HEK293 (cell line): ENCODE data around the gene CDCA8.

Source experiments
- CTCF ChIA-PET: fragments of 350-600 bp; formaldehyde crosslinking; extraction: SDS; loops from one replicate; lab custom pipeline; 2021; ENCODE audit warnings: antibody characterized with exemption; lab: Yijun Ruan, JAX
- POLR2A ChIA-PET: fragments of 300-600 bp; formaldehyde crosslinking; extraction: SDS; loops from one replicate; lab custom pipeline; 2020; ENCODE audit warnings: antibody characterized with exemption, inconsistent platforms; lab: Yijun Ruan, JAX
- H3K27ac ChIP-seq: fragments of 200-500 bp; sonication (Bioruptor generic); 2 replicates; pipeline ENCODE4 v1.5.1; 2014; ENCODE audit warnings: low read depth, low read length, control low read depth, inconsistent platforms; ENCODE audit errors: extremely low read depth
- H3K36me3 ChIP-seq, 2 experiments: fragments of 200-500 bp in 1 of 2; sonication (Bioruptor generic) in 1 of 2; 1 replicate in 1 of 2; 2 replicates in 1 of 2; pipeline ENCODE4 v1.5.1; 2014 to 2017; ENCODE audit warnings: inconsistent platforms in 2 of 2, low read length in 2 of 2; ENCODE audit not compliant: control insufficient read depth in 2 of 2, insufficient read depth in 1 of 2
- H3K4me1 ChIP-seq: fragments of 200-500 bp; sonication (Bioruptor generic); 2 replicates; pipeline ENCODE4 v1.5.1; 2014; ENCODE audit warnings: mild to moderate bottlenecking, low read length, inconsistent platforms; ENCODE audit not compliant: control insufficient read depth, insufficient read depth
- H3K4me3 ChIP-seq: 2 replicates; pipeline ENCODE4 v1.5.1; 2011; ENCODE audit warnings: low read depth, mild to moderate bottlenecking, control low read depth, low read length, moderate library complexity
- H3K9me3 ChIP-seq: fragments of 200-500 bp; sonication (Bioruptor generic); 2 replicates; pipeline ENCODE4 v1.5.1; 2014; ENCODE audit warnings: low read depth, low read length, inconsistent platforms; ENCODE audit not compliant: control insufficient read depth, insufficient read depth
- GLIS1 ChIP-seq: fragments of 450-650 bp; formaldehyde crosslinking; IDR thresholded peaks from 2 replicates; pipeline ENCODE4 v1.5.1; 2016; ENCODE audit warnings: missing biosample characterization, missing genetic modification characterization
- ZBTB17 ChIP-seq: fragments of 450-650 bp; formaldehyde crosslinking; IDR thresholded peaks from 2 replicates; pipeline ENCODE4 v1.5.1; 2016; ENCODE audit warnings: missing biosample characterization, missing genetic modification characterization
- ZFP69B ChIP-seq: fragments of 450-650 bp; formaldehyde crosslinking; IDR thresholded peaks from 2 replicates; pipeline ENCODE4 v1.5.1; 2016; ENCODE audit warnings: missing biosample characterization, missing genetic modification characterization
- ZIC2 ChIP-seq: fragments of 450-650 bp; formaldehyde crosslinking; IDR thresholded peaks from 2 replicates; pipeline ENCODE4 v1.5.1; 2016; ENCODE audit warnings: missing biosample characterization, missing genetic modification characterization
- ZNF133 ChIP-seq: fragments of 450-650 bp; formaldehyde crosslinking; IDR thresholded peaks from 2 replicates; pipeline ENCODE4 v1.5.1; 2016; ENCODE audit warnings: missing biosample characterization, missing genetic modification characterization
- ZNF19 ChIP-seq: fragments of 450-650 bp; formaldehyde crosslinking; IDR thresholded peaks from 2 replicates; pipeline ENCODE4; 2016; ENCODE audit warnings: missing biosample characterization, missing genetic modification characterization, low read depth
- ZNF24 ChIP-seq: fragments of 450-650 bp; formaldehyde crosslinking; IDR thresholded peaks from 2 replicates; pipeline ENCODE4 v1.5.1; 2016; ENCODE audit warnings: missing biosample characterization, missing genetic modification characterization
- ZNF274 ChIP-seq, 2 experiments: fragments of 200-500 bp in 1 of 2; fragments of 450-650 bp in 1 of 2; sonication (Bioruptor generic) in 1 of 2; formaldehyde crosslinking in 1 of 2; IDR thresholded peaks; 2 replicates each; pipeline versions ENCODE4 v1.5.1 to v1.6.1; 2014 to 2016; ENCODE audit warnings: borderline replicate concordance in 1 of 2, inconsistent platforms in 1 of 2, low read length in 1 of 2, missing biosample characterization in 1 of 2, missing genetic modification characterization in 1 of 2
- ZNF416 ChIP-seq: fragments of 450-650 bp; formaldehyde crosslinking; IDR thresholded peaks from 2 replicates; pipeline ENCODE4 v1.5.1; 2016; ENCODE audit warnings: missing biosample characterization, missing genetic modification characterization
- ZNF433 ChIP-seq: fragments of 450-650 bp; formaldehyde crosslinking; IDR thresholded peaks from 2 replicates; pipeline ENCODE4 v1.5.1; 2016; ENCODE audit warnings: missing biosample characterization, missing genetic modification characterization, low read depth
- ZNF561 ChIP-seq: fragments of 450-650 bp; IDR thresholded peaks from 2 replicates; pipeline ENCODE4 v1.5.1; 2018; ENCODE audit warnings: missing biosample characterization, missing genetic modification characterization, borderline replicate concordance
- ZNF585B ChIP-seq: fragments of 450-650 bp; formaldehyde crosslinking; IDR thresholded peaks from 2 replicates; pipeline ENCODE4 v1.5.1; 2016; ENCODE audit warnings: missing biosample characterization, missing genetic modification characterization
- ZNF707 ChIP-seq: fragments of 450-650 bp; formaldehyde crosslinking; IDR thresholded peaks from 2 replicates; pipeline ENCODE4 v1.5.1; 2016; ENCODE audit warnings: missing biosample characterization, missing genetic modification characterization
- ZNF768 ChIP-seq: fragments of 450-650 bp; formaldehyde crosslinking; IDR thresholded peaks from 2 replicates; pipeline ENCODE4 v1.5.1; 2018; ENCODE audit warnings: missing biosample characterization, mild to moderate bottlenecking, missing genetic modification characterization
- TF ChIP-seq, protein P1 (sequence below): fragments of 450-650 bp; formaldehyde crosslinking; IDR thresholded peaks from 2 replicates; pipeline ENCODE4 v1.5.1; 2017; ENCODE audit warnings: missing biosample characterization, missing genetic modification characterization

Gene CDCA8

DNA sequence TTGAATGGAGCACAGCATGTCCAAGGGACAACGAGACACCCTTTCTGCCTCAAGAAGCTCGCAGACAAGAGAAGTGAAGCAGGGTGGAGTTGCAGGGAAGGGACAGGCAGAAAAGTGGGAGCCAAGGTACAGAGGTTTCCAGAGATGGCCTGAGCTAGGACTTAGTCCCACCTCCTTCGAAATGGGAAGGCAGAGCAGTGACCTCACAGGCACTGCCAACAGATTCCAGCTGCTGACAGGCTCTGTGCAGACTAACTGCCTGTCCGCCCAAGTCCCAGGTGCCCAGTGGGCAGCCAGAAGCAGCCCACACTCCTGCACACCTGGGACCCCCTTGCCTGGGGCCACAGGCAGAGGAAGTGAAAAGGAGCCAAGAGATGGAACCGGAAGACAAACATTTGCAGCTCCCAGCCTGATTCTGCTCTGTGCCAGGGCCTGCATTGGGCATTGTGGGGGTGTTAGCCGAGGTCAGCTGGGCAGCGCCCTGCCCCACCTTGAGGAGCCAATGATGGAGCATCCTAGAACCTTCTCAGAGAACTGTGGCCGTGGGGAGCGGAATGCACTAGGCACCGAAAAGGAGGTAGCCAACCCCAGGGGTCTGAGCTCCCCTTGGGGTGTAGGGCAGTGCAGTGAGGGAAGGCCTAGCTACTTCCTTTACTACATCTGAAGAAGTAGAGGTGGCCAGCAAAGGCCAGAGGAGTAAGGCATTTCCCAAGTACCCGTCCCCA, 30.1 kb upstream of the CDCA8 start:
- Histone ChIP-seq H3K27ac (no peak overlapping the region), H3K36me3 (no peaks in the 10 kb centered on the region), H3K9me3 (no peaks in the 10 kb centered on the region), H3K4me3 (no peak overlapping the region), H3K4me1 (no peaks in the 10 kb centered on the region)
- POLR2A ChIA-PET: interaction anchor here (0.8 kb wide), 1 partner anchor 30 kb away, joined by 3 read pairs; the partner anchor contains the start of gene CDCA8
- CTCF ChIA-PET: interaction anchor here (0.5 to 1.5 kb wide), 5 partner anchors 8 to 1947 kb away, joined by 3 to 7 read pairs (median 4); no protein-coding TSS in a partner anchor
- TF ChIP-seq ZNF24 (tag by site-specific recombination) (no peak), ZNF274 (IDR thresholded peaks at IDR 0.05; ENCODE audit: low read length) (no peak), ZNF274 (tag by site-specific recombination; IDR thresholded peaks at IDR 0.05; ENCODE audit: borderline replicate concordance) (no peak)

DNA sequence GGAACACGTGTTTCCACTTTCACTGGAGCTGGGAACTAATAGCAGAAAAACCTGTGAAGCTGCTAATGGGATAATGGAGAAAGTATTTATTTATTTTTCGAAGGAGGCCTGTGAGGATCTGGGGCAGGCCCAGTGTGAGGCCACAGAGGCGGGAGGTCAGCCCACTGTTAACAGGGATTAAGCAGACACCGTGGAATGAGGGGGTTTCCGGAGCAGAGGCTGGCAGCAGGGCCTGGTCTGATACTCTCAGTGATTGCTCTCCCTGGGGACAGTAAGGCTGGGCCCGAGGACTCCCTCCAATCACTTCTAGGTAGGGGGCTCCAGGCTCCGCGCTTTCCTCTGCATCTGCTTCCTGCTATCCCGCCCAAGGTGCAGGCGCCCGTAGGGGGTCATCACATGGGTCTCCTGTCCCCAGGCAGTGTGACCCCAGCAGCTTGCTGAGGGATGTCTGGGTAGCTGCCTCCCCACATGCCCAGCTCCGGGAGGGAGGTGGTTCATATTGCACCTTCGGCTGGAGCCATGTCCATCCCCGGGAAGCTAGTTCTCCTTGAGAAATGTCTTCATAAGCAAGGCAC, 28.8 kb upstream of the CDCA8 start:
- Histone ChIP-seq H3K4me1 (no peaks in the 10 kb centered on the region), H3K4me3 (no peak overlapping the region), H3K9me3 (no peaks in the 10 kb centered on the region), H3K27ac (no peak overlapping the region), H3K36me3 (no peaks in the 10 kb centered on the region)
- peak; percentile 75 for TF ChIP-seq GLIS1 (tag by site-specific recombination)
- peak; percentile 97 for TF ChIP-seq ZIC2 (tag by site-specific recombination)
- TF ChIP-seq ZNF433 (tag by site-specific recombination): no peak
- POLR2A ChIA-PET: no interaction called here
- CTCF ChIA-PET: interaction anchor here (1.1 to 1.5 kb wide), 2 partner anchors 19 to 60 kb away, joined by 4 read pairs; no protein-coding TSS in a partner anchor

GRCh38 chr1:37666241-37666867, 26.0 kb upstream of the CDCA8 start:
- no peaks in the 10 kb centered on the region for H3K36me3 ChIP-seq
- H3K27ac ChIP-seq: no peak overlapping the region
- ChIA-PET CTCF (interaction anchor here (0.5 to 1.6 kb wide), 4 partner anchors 12 to 255 kb away, joined by 3 to 5 read pairs (median 3); no protein-coding TSS in a partner anchor), POLR2A (no interaction called here)
- no peaks in the 10 kb centered on the region for H3K4me1 ChIP-seq
- TF ChIP-seq ZNF561 (tag by site-specific recombination): no peak
- TF ChIP-seq ZNF768 (tag by site-specific recombination): 0 out of 2 replicates have a peak, but pooled peaks have one; percentile 50
- no peaks in the 10 kb centered on the region for H3K9me3 ChIP-seq
- no peak overlapping the region for H3K4me3 ChIP-seq

DNA sequence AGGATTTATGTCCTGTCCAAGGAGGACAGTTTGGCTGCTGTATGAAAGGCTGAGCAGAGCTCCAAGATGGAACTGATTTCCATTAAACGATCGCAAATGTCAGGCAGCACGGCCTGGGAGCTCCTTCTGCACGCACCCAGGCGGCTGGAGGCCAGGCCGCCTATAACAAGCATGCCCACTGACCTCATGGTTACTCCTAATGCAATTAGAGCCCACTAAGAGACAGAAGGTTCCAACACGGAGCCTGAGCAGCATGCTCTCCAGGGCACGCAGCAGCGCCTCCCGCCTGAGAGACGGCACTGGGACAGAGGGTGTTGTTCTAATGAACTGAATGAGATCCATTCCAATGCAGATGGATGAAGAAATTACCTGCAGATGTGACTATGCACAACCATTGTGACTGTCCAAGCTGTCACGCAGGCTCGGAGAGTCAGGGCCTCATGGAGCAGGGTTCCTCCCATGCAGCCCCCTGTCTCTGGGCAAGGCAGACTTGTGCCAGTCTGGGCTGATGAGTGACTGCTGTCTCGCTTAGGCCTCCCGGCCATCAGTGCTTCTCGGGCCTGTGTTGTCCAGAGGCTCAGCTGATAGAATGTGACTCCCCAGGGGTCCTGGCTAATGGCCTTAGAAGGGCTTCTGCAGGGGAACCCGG, 25.2 kb upstream of the CDCA8 start:
- TF ChIP-seq ZNF19 (tag by site-specific recombination) (no peak), ZNF585B (tag by site-specific recombination) (peak; percentile 50), ZIC2 (tag by site-specific recombination) (0 out of 2 replicates have a peak, but pooled peaks have one; percentile 24)
- H3K9me3 ChIP-seq: no peaks in the 10 kb centered on the region
- H3K27ac ChIP-seq: no peak overlapping the region
- no peaks in the 10 kb centered on the region for H3K4me1 ChIP-seq
- H3K36me3 ChIP-seq: no peaks in the 10 kb centered on the region
- ChIA-PET CTCF (interaction anchor here (0.6 to 1.0 kb wide), 5 partner anchors 15 to 256 kb away, joined by 3 to 5 read pairs (median 3); no protein-coding TSS in a partner anchor), POLR2A (no interaction called here)
- H3K4me3 ChIP-seq: no peak overlapping the region

DNA sequence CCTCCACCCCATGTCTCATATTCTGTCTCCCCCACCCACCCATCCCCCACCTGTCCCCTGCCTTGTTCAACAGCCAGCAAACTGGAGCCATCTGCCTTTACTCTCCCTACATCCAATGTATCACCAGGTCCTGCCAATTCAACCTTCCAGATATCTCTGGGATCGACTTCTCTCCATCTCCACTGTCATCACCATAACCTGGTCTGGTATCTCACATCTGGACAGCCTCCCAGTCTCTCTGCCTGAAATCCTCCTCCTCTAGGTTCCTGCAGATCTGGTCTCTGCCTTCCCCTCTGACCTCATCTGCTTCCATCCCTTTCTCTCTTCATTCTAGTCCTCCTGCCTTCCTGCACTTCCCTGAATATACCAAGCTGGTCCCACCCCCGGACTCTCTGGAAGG, 22.2 kb upstream of the CDCA8 start:
- TF ChIP-seq ZBTB17 (tag by site-specific recombination) (peak; percentile 75), ZNF707 (tag by site-specific recombination) (no peak), ZNF416 (tag by site-specific recombination) (no peak), ZFP69B (tag by site-specific recombination) (no peak), ZNF133 (no peak)
- TF ChIP-seq, protein P1, sequence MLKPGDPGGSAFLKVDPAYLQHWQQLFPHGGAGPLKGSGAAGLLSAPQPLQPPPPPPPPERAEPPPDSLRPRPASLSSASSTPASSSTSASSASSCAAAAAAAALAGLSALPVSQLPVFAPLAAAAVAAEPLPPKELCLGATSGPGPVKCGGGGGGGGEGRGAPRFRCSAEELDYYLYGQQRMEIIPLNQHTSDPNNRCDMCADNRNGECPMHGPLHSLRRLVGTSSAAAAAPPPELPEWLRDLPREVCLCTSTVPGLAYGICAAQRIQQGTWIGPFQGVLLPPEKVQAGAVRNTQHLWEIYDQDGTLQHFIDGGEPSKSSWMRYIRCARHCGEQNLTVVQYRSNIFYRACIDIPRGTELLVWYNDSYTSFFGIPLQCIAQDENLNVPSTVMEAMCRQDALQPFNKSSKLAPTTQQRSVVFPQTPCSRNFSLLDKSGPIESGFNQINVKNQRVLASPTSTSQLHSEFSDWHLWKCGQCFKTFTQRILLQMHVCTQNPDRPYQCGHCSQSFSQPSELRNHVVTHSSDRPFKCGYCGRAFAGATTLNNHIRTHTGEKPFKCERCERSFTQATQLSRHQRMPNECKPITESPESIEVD: no peak
- Histone ChIP-seq H3K27ac (no peak overlapping the region), H3K4me3 (no peak overlapping the region), H3K9me3 (no peaks in the 10 kb centered on the region), H3K4me1 (no peaks in the 10 kb centered on the region), H3K36me3 (no peaks in the 10 kb centered on the region)
- CTCF ChIA-PET: no interaction called here
- POLR2A ChIA-PET: no interaction called here
